Kidney (tissue), 14 donors: ENCODE measurements around the gene LEFTY2. TPM values are rescaled to one million over a fixed set of nuclear protein-coding genes. Genes with fewer than 3 reads are reported as not detected.

Experiments used
- DNase-seq, 5 donors: peaks; one replicate each; pipeline ENCODE4 v3.0.0-alpha.2; 2013 to 2020
- FAIRE-seq: peaks from 2 replicates; lab custom pipeline; 2012; peaks lifted over from hg19 to GRCh38; lab: Jason Lieb, UNC
- H3K27ac ChIP-seq, 2 donors: one replicate each; pipeline ENCODE4 v1.7.0; 2013; ENCODE audit warnings: low read depth in 2 of 2, low read length in 2 of 2, inconsistent platforms in 1 of 2
- H3K27me3 ChIP-seq: one replicate; pipeline ENCODE4 v1.7.1; 2013; ENCODE audit warnings: low read length, inconsistent platforms; ENCODE audit not compliant: control insufficient read depth, insufficient read depth
- H3K36me3 ChIP-seq, 3 donors: one replicate each; pipeline versions ENCODE4 v1.7.0 to v1.7.1; 2013; ENCODE audit warnings: low read length in 3 of 3, control low read depth in 1 of 3, inconsistent platforms in 1 of 3; ENCODE audit not compliant: insufficient read depth in 3 of 3, control insufficient read depth in 2 of 3
- H3K4me1 ChIP-seq, 3 donors: one replicate each; pipeline versions ENCODE4 v1.7.0 to v1.7.1; 2013; ENCODE audit warnings: low read length in 3 of 3, inconsistent platforms in 1 of 3, low read depth in 1 of 3; ENCODE audit not compliant: control insufficient read depth in 2 of 3, insufficient read depth in 2 of 3
- H3K4me3 ChIP-seq, 3 donors: one replicate each; pipeline versions ENCODE4 v1.7.0 to v1.8.1; 2013; ENCODE audit warnings: low read length in 3 of 3, control low read depth in 1 of 3, inconsistent platforms in 1 of 3
- H3K9ac ChIP-seq, 3 donors: one replicate each; pipeline versions ENCODE4 v1.7.0 to v1.7.1; 2013; ENCODE audit warnings: low read length in 3 of 3, control low read depth in 1 of 3, inconsistent platforms in 1 of 3
- H3K9me3 ChIP-seq, 3 donors: one replicate each; pipeline versions ENCODE4 v1.7.0 to v1.7.1; 2013; ENCODE audit warnings: low read length in 3 of 3, control low read depth in 1 of 3, inconsistent platforms in 1 of 3; ENCODE audit not compliant: control insufficient read depth in 2 of 3, insufficient read depth in 1 of 3
- intact Hi-C: fragments of 100-400 bp; cut with DNase I; formaldehyde crosslinking; loops from one replicate; pipeline ENCODE4 v1.11.1; 2022
- polyA plus RNA-seq: library from polyadenylated mRNA; stranded (reverse); fragments of 350-450 nt; fragmentation: Illumina TruSeq; extraction: RNeasy Lipid Tissue Mini Kit (QIAGEN cat#74804); gene quantifications from one replicate; pipeline ENCODE4 v1.2.3, GENCODE V29; 2014; ENCODE audit warnings: low read depth, low replicate concordance; ENCODE audit not compliant: insufficient read depth
- total RNA-seq: library from RNA; stranded (reverse); fragmentation: NEBNext Ultra II Directional; extraction: Animal tissue kit (Norgen Biotek cat#: 25700); gene quantifications from one replicate; pipeline ENCODE4 v1.2.1, GENCODE V29; 2021
- TF ChIP-seq, protein P1 (sequence below): IDR thresholded peaks from 3 replicates; pipeline ENCODE4 v1.5.1; 2012; ENCODE audit warnings: mild to moderate bottlenecking, moderate library complexity, borderline replicate concordance; ENCODE audit not compliant: insufficient read depth; ENCODE audit errors: extremely low read depth
- donor health status: control.
- donor health status: control.
- donor health status: control.
- donor health status: control.
- donor health status: control.
- donor health status: DM: yes; HTN: yes; CAD: no.
- donor health status: Normal renal cell carcinoma (clear cell type).

Gene LEFTY2
- total and polyA plus RNA-seq, 2 donors from 2014 or later = 0.13 to 0.28 TPM

DNA sequence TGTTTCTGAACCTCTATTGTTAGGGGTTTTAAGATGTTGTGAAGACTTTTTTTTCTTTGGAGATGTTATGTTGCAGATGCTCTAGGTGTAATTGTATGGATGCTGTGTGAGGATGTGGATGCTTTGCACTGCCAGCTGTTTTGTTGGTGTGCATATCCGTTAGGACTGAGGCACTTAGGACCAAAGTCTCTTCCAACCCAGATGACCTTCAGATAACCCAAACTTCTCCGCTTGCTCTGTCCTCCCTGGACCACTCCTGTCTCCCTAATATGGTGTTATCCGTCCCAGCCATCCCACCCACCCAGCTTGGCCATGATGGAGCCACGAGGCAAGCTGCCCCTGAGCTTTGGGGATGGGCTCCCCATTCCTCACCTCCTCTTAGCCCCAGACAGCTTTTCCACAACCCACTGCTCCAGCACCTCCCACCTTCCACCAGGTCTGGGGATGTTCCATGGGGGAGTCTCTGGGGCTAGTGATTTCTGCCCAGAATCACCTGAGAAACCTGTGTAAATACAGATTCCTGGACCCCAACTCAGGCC lies 5.1 kb upstream of the LEFTY2 start:
- Histone ChIP-seq H3K9me3 (no peaks in the 10 kb centered on the region), H3K27me3 (no peaks in the 10 kb centered on the region), H3K9ac (no peak overlapping the region), H3K27ac (no peak overlapping the region), H3K4me3 (no peak overlapping the region), H3K36me3 (no peaks in the 10 kb centered on the region), H3K4me1 (peaks cover 0 to 5% (median 0%) of the 10 kb centered on the region in 3 donors)
- TF ChIP-seq, protein P1, sequence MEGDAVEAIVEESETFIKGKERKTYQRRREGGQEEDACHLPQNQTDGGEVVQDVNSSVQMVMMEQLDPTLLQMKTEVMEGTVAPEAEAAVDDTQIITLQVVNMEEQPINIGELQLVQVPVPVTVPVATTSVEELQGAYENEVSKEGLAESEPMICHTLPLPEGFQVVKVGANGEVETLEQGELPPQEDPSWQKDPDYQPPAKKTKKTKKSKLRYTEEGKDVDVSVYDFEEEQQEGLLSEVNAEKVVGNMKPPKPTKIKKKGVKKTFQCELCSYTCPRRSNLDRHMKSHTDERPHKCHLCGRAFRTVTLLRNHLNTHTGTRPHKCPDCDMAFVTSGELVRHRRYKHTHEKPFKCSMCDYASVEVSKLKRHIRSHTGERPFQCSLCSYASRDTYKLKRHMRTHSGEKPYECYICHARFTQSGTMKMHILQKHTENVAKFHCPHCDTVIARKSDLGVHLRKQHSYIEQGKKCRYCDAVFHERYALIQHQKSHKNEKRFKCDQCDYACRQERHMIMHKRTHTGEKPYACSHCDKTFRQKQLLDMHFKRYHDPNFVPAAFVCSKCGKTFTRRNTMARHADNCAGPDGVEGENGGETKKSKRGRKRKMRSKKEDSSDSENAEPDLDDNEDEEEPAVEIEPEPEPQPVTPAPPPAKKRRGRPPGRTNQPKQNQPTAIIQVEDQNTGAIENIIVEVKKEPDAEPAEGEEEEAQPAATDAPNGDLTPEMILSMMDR = no peak
- intact Hi-C loops = no loop called here
- FAIRE-seq = no peak
- peak in 1 of 5 donors; percentile 37 for DNase-seq

DNA sequence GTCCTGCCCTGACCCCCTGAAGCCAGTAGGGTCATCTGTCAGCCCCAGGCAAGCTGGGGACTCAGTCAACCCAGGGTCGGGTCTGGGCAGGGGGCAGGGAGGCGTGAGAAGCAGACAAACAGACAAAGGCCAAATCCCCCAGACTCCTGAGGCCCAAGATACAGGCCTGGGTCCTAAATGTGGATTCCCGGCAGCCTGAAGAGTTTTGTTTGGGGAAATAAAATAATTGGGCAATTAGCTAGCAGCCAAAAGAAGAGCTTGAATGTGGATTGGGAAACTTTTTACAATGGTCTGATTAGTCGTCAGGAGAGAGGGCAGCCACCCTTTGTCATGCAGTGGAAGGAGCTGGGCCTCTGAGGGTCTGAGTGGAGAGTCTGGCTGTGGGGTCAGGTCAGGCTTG lies 4.5 kb upstream of the LEFTY2 start:
- Histone ChIP-seq H3K9ac (no peak overlapping the region), H3K27me3 (no peaks in the 10 kb centered on the region), H3K4me3 (no peak overlapping the region), H3K9me3 (no peaks in the 10 kb centered on the region), H3K36me3 (no peaks in the 10 kb centered on the region), H3K4me1 (peaks cover 0 to 7% (median 0%) of the 10 kb centered on the region in 3 donors), H3K27ac (no peak overlapping the region)
- TF ChIP-seq, protein P1 = no peak
- peak in 1 of 5 donors; percentile 42 for DNase-seq
- no peak for FAIRE-seq
- intact Hi-C loops = no loop called here

DNA sequence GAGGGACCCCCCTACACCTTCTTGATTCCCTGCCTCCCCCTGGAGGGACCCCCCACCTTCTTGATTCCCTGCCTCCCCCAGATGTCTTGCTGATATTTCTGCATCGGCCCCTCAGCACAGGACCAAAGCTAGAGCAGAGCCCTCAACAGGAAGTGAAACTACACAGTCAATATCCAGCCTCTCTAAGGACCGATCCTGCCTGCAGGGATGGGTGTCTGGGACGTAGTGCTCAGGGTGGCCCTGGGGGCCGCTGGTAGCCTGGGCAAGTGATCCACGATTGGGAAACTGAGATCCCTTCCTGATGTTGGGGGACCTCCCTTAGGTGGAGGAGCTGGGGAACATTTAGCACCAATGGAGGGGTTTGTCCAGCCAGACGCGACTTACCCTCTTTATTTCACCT lies 3.9 kb upstream of the LEFTY2 start:
- Histone ChIP-seq H3K27me3 (no peaks in the 10 kb centered on the region), H3K9me3 (no peaks in the 10 kb centered on the region), H3K9ac (no peak overlapping the region), H3K27ac (no peak overlapping the region), H3K4me1 (peaks cover 0 to 7% (median 0%) of the 10 kb centered on the region in 3 donors), H3K36me3 (no peaks in the 10 kb centered on the region), H3K4me3 (no peak overlapping the region)
- intact Hi-C loops = no loop called here
- FAIRE-seq (no peak), DNase-seq (peak in 1 of 5 donors; percentile 12)
- TF ChIP-seq, protein P1 = no peak

DNA sequence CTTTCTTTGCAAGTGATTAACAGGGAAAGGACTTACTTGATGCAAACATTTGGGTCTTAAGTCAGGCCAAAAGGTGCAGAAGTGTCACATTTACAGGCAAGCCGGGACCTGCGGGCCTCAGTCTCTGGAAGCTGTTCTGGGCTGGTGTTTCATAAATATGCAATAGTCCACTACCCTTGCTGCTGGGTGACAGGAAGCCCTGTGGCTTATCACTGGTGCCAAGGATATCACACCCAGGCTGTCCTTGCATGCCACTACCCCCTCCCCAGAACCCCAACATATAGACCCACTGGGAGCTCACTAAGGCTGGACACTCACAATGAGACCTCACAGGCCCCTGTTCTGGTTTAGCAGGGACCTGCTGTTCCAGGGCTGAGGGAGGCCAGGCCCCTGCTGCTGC lies 3.4 kb upstream of the LEFTY2 start:
- intact Hi-C loops = no loop called here
- H3K27me3 ChIP-seq = no peaks in the 10 kb centered on the region
- H3K36me3 ChIP-seq = no peaks in the 10 kb centered on the region
- no peak overlapping the region for H3K27ac ChIP-seq
- H3K4me3 ChIP-seq = no peak overlapping the region
- TF ChIP-seq, protein P1 = no peak
- DNase-seq (peak in 1 of 5 donors; percentile 45), FAIRE-seq (no peak)
- peaks cover 0 to 7% (median 0%) of the 10 kb centered on the region in 3 donors for H3K4me1 ChIP-seq
- no peaks in the 10 kb centered on the region for H3K9me3 ChIP-seq
- H3K9ac ChIP-seq = no peak overlapping the region
